ENCODE measurements around the gene RTN4RL2. TPM values are rescaled to one million over a fixed set of nuclear protein-coding genes. Genes with fewer than 3 reads are reported as not detected.

The RTN4RL2 gene
- total RNA-seq, 2 donors from 2014 or later = 0.97 to 1.1 TPM

DNA sequence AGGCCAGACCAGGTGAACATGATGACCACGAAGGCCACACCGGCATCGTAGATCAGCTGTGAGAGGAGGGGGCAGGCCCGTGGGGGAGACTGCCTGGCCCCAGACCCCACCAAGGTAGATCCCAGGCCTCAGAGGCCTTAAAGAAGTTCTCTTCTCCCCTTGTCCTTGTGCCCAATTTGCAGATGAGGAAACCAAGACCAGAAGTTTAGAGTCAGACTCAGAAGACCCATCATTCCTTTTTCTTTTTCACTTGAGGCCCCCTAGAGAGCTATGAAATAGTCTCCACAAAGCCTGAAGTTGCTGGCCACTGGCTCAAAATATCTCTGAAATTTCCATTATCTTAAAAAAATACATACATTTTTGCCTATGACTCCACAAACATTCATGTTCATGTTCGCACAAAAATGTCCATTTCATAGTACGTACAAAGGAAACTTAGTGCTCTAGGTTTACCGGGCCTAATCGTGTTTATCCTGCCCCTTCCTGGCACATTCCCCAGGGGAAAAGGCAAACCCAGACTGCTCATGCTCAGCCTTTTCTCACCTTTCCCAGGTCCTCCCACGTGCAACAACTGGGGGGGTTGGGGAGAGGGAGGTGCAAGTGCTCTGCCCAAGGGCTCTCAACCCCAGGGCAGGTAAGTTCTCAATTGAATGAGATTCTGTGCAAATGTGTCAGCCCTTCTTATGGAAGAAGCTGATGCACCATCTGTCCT, 35.9 kb downstream of the RTN4RL2 start:
- ATAC-seq (replicated peaks in 1 of 2) (no peak), DNase-seq (no peak)
- Mint-ChIP-seq H3K36me3 (ENCODE audit: insufficient read depth in 2 of 2) (peaks cover 2 to 19% of the 10 kb centered on the region in 2 donors), H3K4me3 (no peak overlapping the region), H3K9me3 (no peaks in the 10 kb centered on the region), H3K27ac (peak overlapping the region; percentile 47), H3K4me1 (ENCODE audit: low read depth) (peaks cover 16% of the 10 kb centered on the region), H3K27me3 (ENCODE audit: low read depth) (no peaks in the 10 kb centered on the region)

DNA sequence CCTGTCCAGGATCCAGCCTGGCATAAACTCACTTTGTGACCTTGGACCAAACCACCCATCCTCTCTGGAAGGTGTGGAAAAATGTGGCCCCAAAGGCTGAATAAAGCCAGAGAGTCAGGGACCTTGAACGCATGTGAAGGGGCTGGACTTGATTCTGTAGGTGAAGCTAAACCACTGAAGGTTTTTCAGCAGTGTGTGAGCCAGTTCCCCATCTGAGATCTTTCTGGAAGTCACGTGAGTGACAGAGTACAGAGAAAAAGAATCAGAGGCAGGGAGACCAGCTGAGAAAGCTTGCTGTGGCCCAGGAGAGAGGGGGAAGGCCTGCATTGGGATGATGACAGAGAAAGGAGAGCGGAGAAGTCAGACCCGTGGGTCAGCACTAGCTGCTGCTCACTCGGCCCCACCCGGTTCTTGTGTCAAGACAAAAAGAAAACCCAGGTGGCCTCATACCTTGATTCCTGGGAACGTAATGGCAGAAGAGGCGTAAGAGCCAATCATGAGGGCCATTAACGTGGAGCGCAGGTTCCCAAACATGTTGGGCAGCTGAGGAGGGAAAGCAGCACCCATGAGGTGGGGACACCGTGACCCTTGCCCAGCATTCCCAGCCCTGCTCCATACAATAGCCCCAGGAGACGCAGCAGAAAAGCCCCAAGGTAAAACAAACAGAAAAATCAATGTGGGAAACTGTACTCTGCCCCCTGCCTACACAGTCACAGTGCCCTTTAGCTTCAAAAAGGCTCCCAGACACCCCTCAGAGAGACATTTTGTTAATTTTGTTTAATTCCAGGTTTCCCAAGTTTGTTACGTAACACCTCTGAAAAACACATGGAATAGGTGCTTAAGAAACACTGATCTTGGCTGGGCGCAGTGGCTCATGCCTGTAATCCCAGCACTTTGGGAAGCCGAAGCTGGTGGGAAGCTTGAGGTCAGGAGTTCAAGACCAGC, 37.2 kb downstream of the RTN4RL2 start:
- ATAC-seq (replicated peaks in 1 of 2) (no peak), DNase-seq (no peak)
- Mint-ChIP-seq H3K27me3 (ENCODE audit: low read depth) (no peaks in the 10 kb centered on the region), H3K4me1 (ENCODE audit: low read depth) (peaks cover 16% of the 10 kb centered on the region), H3K9me3 (no peaks in the 10 kb centered on the region), H3K27ac (no peak overlapping the region), H3K36me3 (ENCODE audit: insufficient read depth in 2 of 2) (peaks cover 4 to 19% of the 10 kb centered on the region in 2 donors), H3K4me3 (no peak overlapping the region)

DNA sequence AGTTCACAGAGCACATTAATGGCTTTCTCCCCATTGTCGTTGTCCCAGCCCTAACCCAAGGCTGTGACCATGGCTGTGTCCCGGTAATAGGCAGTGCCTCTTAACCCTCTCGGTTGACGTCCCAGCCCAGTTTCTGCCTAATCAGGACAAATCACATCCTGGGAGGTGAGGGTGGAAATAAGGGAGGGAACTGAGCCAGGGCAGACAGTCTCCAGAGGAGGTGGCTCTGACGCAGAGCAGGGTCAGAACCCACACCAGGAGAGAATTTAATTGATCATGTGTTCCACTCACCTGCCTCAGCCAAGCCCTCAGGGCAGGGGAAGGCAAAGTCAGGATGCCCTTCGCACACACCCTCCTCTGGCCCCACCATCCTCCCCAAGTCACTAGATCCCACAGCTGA, 38.2 kb downstream of the RTN4RL2 start:
- no peaks in the 10 kb centered on the region for H3K9me3 Mint-ChIP-seq
- H3K4me1 Mint-ChIP-seq (ENCODE audit: low read depth) = peaks cover 11% of the 10 kb centered on the region
- H3K27me3 Mint-ChIP-seq (ENCODE audit: low read depth) = no peaks in the 10 kb centered on the region
- DNase-seq (no peak), ATAC-seq (replicated peaks in 1 of 2) (no peak)
- H3K27ac Mint-ChIP-seq = no peak overlapping the region
- peaks cover 4 to 17% of the 10 kb centered on the region in 2 donors for H3K36me3 Mint-ChIP-seq (ENCODE audit: insufficient read depth in 2 of 2)
- no peak overlapping the region for H3K4me3 Mint-ChIP-seq

- peaks cover 1% of the 10 kb centered on the region for H3K4me1 Mint-ChIP-seq (ENCODE audit: low read depth)
- ATAC-seq (replicated peaks in 1 of 2) = peak; percentile 88 to 95
- H3K36me3 Mint-ChIP-seq (ENCODE audit: insufficient read depth in 2 of 2) = peaks cover 5 to 10% of the 10 kb centered on the region in 2 donors
- no peaks in the 10 kb centered on the region for H3K27me3 Mint-ChIP-seq (ENCODE audit: low read depth)
- no peak overlapping the region for H3K27ac Mint-ChIP-seq
- H3K9me3 Mint-ChIP-seq = no peaks in the 10 kb centered on the region
- no peak overlapping the region for H3K4me3 Mint-ChIP-seq
- peak; percentile 57 to 73 for DNase-seq
Measured at GRCh38 chr11:57499413-57499982, 39.2 kb downstream of the RTN4RL2 start.

DNA sequence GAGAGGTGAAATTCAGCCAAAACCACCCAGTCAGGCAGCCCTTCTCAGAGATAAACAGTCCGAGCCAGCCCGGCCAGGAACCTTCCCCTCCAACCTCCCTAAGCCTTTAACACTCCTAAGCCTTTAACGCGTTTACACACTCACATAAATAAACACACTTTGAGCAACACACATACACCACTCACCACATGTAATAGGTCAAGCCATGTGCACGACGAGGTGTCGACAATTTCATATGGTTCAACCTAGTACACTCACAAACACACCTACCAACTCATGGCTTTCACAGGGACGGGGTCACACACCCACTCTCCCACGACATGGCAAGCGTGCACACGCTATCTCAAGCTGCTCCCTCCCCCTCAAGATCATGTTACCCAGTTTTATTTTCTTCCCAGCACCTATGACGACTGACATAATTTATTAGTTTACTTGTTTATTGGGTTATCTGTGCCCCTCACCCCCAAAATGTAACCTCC, 39.7 kb downstream of the RTN4RL2 start:
- no peak for ATAC-seq (replicated peaks in 1 of 2)
- Mint-ChIP-seq H3K9me3 (no peaks in the 10 kb centered on the region), H3K4me1 (ENCODE audit: low read depth) (no peaks in the 10 kb centered on the region), H3K27ac (no peak overlapping the region), H3K4me3 (no peak overlapping the region), H3K36me3 (ENCODE audit: insufficient read depth in 2 of 2) (peaks cover 5 to 9% of the 10 kb centered on the region in 2 donors), H3K27me3 (ENCODE audit: low read depth) (no peaks in the 10 kb centered on the region)
- DNase-seq = no peak

GRCh38 chr11:57500515-57500914, 40.2 kb downstream of the RTN4RL2 start:
- peaks cover 5 to 9% of the 10 kb centered on the region in 2 donors for H3K36me3 Mint-ChIP-seq (ENCODE audit: insufficient read depth in 2 of 2)
- no peaks in the 10 kb centered on the region for H3K4me1 Mint-ChIP-seq (ENCODE audit: low read depth)
- ATAC-seq (replicated peaks in 1 of 2) (no peak), DNase-seq (no peak)
- no peak overlapping the region for H3K27ac Mint-ChIP-seq
- no peak overlapping the region for H3K4me3 Mint-ChIP-seq
- no peaks in the 10 kb centered on the region for H3K27me3 Mint-ChIP-seq (ENCODE audit: low read depth)
- no peaks in the 10 kb centered on the region for H3K9me3 Mint-ChIP-seq

GRCh38 chr11:57500926-57501325, 40.6 kb downstream of the RTN4RL2 start:
- Mint-ChIP-seq H3K27me3 (ENCODE audit: low read depth) (no peaks in the 10 kb centered on the region), H3K4me3 (no peak overlapping the region), H3K36me3 (ENCODE audit: insufficient read depth in 2 of 2) (peaks cover 5 to 9% of the 10 kb centered on the region in 2 donors), H3K27ac (no peak overlapping the region), H3K4me1 (ENCODE audit: low read depth) (no peaks in the 10 kb centered on the region), H3K9me3 (no peaks in the 10 kb centered on the region)
- no peak for DNase-seq
- ATAC-seq (replicated peaks in 1 of 2) = no peak

DNA sequence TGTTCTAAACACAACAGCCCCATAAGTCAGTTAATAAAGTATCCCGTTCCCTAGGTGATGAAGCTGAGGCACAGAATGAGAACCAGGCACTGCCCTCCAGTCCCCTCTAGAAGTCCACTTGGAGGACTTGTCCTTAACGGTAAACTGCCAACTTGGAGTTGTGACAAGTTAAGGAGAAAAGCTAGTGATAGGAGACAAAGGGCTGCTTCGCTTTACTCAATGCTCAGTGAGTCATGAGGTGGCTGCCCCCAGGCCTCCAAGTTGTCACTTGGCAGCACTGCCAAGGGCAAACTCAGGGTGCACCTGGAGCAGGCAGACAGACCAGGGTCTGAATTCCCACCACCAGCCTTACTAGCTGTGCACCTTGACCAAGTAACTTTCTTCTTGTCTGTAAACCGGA, 41.6 kb downstream of the RTN4RL2 start:
- Mint-ChIP-seq H3K4me3 (no peak overlapping the region), H3K27ac (no peak overlapping the region), H3K36me3 (ENCODE audit: insufficient read depth in 2 of 2) (peaks cover 5 to 9% of the 10 kb centered on the region in 2 donors), H3K27me3 (ENCODE audit: low read depth) (no peaks in the 10 kb centered on the region), H3K9me3 (no peaks in the 10 kb centered on the region), H3K4me1 (ENCODE audit: low read depth) (no peaks in the 10 kb centered on the region)
- ATAC-seq (replicated peaks in 1 of 2) = no peak
- no peak for DNase-seq

- no peaks in the 10 kb centered on the region for H3K27me3 Mint-ChIP-seq (ENCODE audit: low read depth)
Measured at GRCh38 chr11:57502376-57502775, 42.0 kb downstream of the RTN4RL2 start.

GRCh38 chr11:57502870-57503269, 42.5 kb downstream of the RTN4RL2 start:
- Mint-ChIP-seq H3K27ac (no peak overlapping the region), H3K4me3 (no peak overlapping the region), H3K4me1 (ENCODE audit: low read depth) (no peaks in the 10 kb centered on the region), H3K27me3 (ENCODE audit: low read depth) (no peaks in the 10 kb centered on the region), H3K9me3 (no peaks in the 10 kb centered on the region), H3K36me3 (ENCODE audit: insufficient read depth in 2 of 2) (peaks cover 5 to 7% of the 10 kb centered on the region in 2 donors)
- ATAC-seq (replicated peaks in 1 of 2) (no peak), DNase-seq (no peak)

More at GRCh38 chr11:57502376-57502775, 42.0 kb downstream of the RTN4RL2 start:
- H3K4me1 Mint-ChIP-seq (ENCODE audit: low read depth) = no peaks in the 10 kb centered on the region
- ATAC-seq (replicated peaks in 1 of 2) = no peak
- no peak overlapping the region for H3K4me3 Mint-ChIP-seq
- DNase-seq = no peak
- H3K9me3 Mint-ChIP-seq = no peaks in the 10 kb centered on the region
- H3K36me3 Mint-ChIP-seq (ENCODE audit: insufficient read depth in 2 of 2) = peaks cover 5 to 7% of the 10 kb centered on the region in 2 donors
- no peak overlapping the region for H3K27ac Mint-ChIP-seq

GRCh38 chr11:57504511-57504910, 44.2 kb downstream of the RTN4RL2 start:
- no peaks in the 10 kb centered on the region for H3K4me1 Mint-ChIP-seq (ENCODE audit: low read depth)
- ATAC-seq (replicated peaks in 1 of 2) = no peak
- peaks cover 5 to 10% of the 10 kb centered on the region in 2 donors for H3K36me3 Mint-ChIP-seq (ENCODE audit: insufficient read depth in 2 of 2)
- H3K27ac Mint-ChIP-seq = no peak overlapping the region
- no peak overlapping the region for H3K4me3 Mint-ChIP-seq
- DNase-seq = no peak
- H3K9me3 Mint-ChIP-seq = no peaks in the 10 kb centered on the region
- no peaks in the 10 kb centered on the region for H3K27me3 Mint-ChIP-seq (ENCODE audit: low read depth)

GRCh38 chr11:57506522-57506921, 46.2 kb downstream of the RTN4RL2 start:
- H3K36me3 Mint-ChIP-seq (ENCODE audit: insufficient read depth in 2 of 2) = peaks cover 2 to 4% of the 10 kb centered on the region in 2 donors
- no peak for DNase-seq
- H3K27me3 Mint-ChIP-seq (ENCODE audit: low read depth) = no peaks in the 10 kb centered on the region
- H3K27ac Mint-ChIP-seq = no peak overlapping the region
- no peaks in the 10 kb centered on the region for H3K9me3 Mint-ChIP-seq
- peaks cover 2% of the 10 kb centered on the region for H3K4me1 Mint-ChIP-seq (ENCODE audit: low read depth)
- H3K4me3 Mint-ChIP-seq = no peak overlapping the region
- no peak for ATAC-seq (replicated peaks in 1 of 2)

Measured in activated T-cell treated with anti-CD3 and anti-CD28 coated beads, Interleukin-2, amount 50 U/mL, for 72 hours (primary cell).